Measurements from ENCODE around the gene C11orf68.

- TF ChIP-seq POLR2AphosphoS5 (IDR thresholded peaks at IDR 0.05; ENCODE audit: low read depth, low read length) (no peak), SIN3A (IDR thresholded peaks at IDR 0.05; ENCODE audit: borderline replicate concordance, insufficient read depth, low read length) (no peak)
These were observed 3.0 kb downstream of the C11orf68 start for GRCh38 chr11:65915821-65916251.

All from PFSK-1 (cell line).